PFSK-1 (cell line): ENCODE measurements around the gene SV2C.

Experiments
- FOXP2 ChIP-seq: optimal IDR thresholded peaks from 2 replicates; pipeline ENCODE3; 2011; ENCODE audit warnings: borderline replicate concordance, control low read depth, inconsistent platforms; ENCODE audit not compliant: insufficient read depth; ENCODE audit errors: extremely low read length, extremely low read depth
- POLR2AphosphoS5 ChIP-seq: IDR thresholded peaks from 2 replicates; pipeline ENCODE4 v1.6.1; 2012; ENCODE audit warnings: low read depth, mild to moderate bottlenecking, control low read depth, low read length, moderate library complexity
- SIN3A ChIP-seq: IDR thresholded peaks from 2 replicates; pipeline ENCODE4 v1.6.1; 2012; ENCODE audit warnings: mild to moderate bottlenecking, low read length, moderate library complexity, borderline replicate concordance; ENCODE audit not compliant: insufficient read depth
- TAF1 ChIP-seq: IDR thresholded peaks from 2 replicates; pipeline ENCODE4 v1.6.1; 2012; ENCODE audit warnings: low read length, control low read depth, borderline replicate concordance; ENCODE audit not compliant: insufficient read depth
- TF ChIP-seq, protein P1 (sequence below), 2 experiments: IDR thresholded peaks; 2 replicates each; pipeline versions ENCODE4 v1.6.1 to v1.8.0; 2011 to 2012; ENCODE audit warnings: low read depth in 2 of 2, low read length in 2 of 2, control low read depth in 1 of 2, inconsistent platforms in 1 of 2, mild to moderate bottlenecking in 1 of 2, moderate library complexity in 1 of 2; ENCODE audit not compliant: insufficient read depth in 1 of 2

Gene SV2C

DNA sequence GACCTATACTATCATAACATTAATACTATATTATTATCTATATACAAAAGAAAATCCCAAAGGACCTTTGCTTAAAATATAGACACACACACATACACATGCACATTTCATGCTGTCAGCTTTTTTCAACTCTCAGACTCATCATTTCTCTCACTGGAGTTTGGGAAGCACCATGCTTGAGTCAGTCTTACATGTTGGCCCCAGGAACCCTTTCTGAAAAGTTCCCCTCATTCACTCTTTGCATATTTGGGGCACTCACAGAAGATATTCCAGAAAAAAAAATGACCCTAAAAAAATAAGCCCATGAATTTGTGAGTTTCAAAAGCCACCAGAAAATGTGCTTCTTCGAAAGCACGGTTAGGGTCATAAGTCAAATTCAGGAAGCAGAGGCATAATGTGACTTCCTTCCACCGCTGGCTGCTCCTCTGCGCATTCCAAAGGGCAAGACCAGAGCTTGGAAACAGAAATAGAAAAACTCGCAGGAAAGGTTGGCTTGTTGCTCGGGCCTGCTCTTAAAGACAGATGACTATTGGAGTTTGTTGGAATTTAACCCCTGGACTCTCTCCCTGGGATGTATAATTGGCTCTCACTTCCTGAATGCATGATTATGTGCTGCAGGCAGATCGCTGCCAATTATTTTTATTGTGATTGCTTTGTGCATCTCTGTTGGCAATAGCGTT is 190.2 kb downstream of the SV2C start:
- TF ChIP-seq TAF1 (no peak), FOXP2 (no peak), POLR2AphosphoS5 (no peak), SIN3A (no peak)
- TF ChIP-seq, protein P1, sequence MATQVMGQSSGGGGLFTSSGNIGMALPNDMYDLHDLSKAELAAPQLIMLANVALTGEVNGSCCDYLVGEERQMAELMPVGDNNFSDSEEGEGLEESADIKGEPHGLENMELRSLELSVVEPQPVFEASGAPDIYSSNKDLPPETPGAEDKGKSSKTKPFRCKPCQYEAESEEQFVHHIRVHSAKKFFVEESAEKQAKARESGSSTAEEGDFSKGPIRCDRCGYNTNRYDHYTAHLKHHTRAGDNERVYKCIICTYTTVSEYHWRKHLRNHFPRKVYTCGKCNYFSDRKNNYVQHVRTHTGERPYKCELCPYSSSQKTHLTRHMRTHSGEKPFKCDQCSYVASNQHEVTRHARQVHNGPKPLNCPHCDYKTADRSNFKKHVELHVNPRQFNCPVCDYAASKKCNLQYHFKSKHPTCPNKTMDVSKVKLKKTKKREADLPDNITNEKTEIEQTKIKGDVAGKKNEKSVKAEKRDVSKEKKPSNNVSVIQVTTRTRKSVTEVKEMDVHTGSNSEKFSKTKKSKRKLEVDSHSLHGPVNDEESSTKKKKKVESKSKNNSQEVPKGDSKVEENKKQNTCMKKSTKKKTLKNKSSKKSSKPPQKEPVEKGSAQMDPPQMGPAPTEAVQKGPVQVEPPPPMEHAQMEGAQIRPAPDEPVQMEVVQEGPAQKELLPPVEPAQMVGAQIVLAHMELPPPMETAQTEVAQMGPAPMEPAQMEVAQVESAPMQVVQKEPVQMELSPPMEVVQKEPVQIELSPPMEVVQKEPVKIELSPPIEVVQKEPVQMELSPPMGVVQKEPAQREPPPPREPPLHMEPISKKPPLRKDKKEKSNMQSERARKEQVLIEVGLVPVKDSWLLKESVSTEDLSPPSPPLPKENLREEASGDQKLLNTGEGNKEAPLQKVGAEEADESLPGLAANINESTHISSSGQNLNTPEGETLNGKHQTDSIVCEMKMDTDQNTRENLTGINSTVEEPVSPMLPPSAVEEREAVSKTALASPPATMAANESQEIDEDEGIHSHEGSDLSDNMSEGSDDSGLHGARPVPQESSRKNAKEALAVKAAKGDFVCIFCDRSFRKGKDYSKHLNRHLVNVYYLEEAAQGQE (IDR thresholded peaks at IDR 0.05; ENCODE audit: insufficient read depth in 1 of 2, low read depth in 2 of 2, low read length in 2 of 2), result no peak

GRCh38 chr5:76274571-76274970 is 191.4 kb downstream of the SV2C start:
- no peak for TF ChIP-seq SIN3A
- no peak for TF ChIP-seq POLR2AphosphoS5
- TF ChIP-seq TAF1, result no peak
- TF ChIP-seq FOXP2, result no peak
- TF ChIP-seq, protein P1 (IDR thresholded peaks at IDR 0.05; ENCODE audit: insufficient read depth in 1 of 2, low read depth in 2 of 2, low read length in 2 of 2), result no peak

DNA sequence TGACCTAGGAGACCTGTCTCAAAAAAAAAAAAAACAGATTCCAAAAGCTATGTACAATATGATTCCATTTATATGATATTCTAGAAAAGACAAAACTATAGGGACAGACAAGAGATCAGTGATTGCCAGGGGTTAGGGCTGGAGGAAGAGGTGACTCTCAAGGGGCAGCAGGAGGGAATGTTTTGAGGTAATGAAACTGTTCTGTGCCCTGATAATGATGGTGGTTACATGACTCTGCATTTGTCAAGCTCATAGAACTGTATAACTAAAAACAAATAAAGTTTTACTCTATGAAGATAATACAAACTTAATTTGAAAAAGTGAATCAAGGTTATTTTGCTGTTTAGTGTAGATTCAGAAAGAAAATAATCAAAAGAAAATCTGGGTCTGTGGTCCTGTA is 194.6 kb downstream of the SV2C start:
- TF ChIP-seq, protein P1 (IDR thresholded peaks at IDR 0.05; ENCODE audit: insufficient read depth in 1 of 2, low read depth in 2 of 2, low read length in 2 of 2), result no peak
- TF ChIP-seq SIN3A, result no peak
- TF ChIP-seq POLR2AphosphoS5, result no peak
- TF ChIP-seq FOXP2, result no peak

GRCh38 chr5:76278261-76278789 is 195.1 kb downstream of the SV2C start:
- TF ChIP-seq SIN3A (no peak), FOXP2 (no peak), TAF1 (no peak)
- TF ChIP-seq, protein P1 (IDR thresholded peaks at IDR 0.05; ENCODE audit: insufficient read depth in 1 of 2, low read depth in 2 of 2, low read length in 2 of 2), result no peak

DNA sequence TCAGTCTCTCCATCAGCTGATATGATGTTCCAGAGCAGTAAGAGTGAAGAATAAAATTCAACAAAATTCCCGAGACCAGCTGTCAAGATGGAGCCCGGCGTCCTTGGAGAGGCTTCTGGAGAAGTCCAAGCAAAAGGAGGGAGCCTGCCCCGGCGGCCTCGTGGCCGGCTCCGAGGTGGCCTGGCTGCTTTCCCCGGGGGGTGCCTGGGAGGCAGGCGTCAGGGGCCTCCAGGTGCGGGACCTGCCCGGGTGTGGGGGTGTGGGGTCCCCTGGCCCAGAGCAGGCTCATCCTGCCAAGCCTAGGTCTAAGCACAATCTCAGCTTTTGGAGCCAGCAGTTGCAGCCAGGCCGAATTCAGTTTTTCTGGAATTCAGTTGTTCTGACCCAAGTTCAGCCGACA is 197.3 kb downstream of the SV2C start:
- TF ChIP-seq POLR2AphosphoS5 (no peak), FOXP2 (no peak), TAF1 (no peak), SIN3A (no peak)
- TF ChIP-seq, protein P1 (IDR thresholded peaks at IDR 0.05; ENCODE audit: insufficient read depth in 1 of 2, low read depth in 2 of 2, low read length in 2 of 2), result no peak
